Smooth muscle cell (in vitro differentiated cells): ENCODE measurements around the gene TMOD2. TPM values are rescaled to one million over a fixed set of nuclear protein-coding genes. Genes with fewer than 3 reads are reported as not detected.

Experiments used
- DNase-seq: peaks from one replicate; lab custom pipeline; 2025; ENCODE audit not compliant: unreplicated experiment; lab: John Stamatoyannopoulos, UW
- H2AFZ ChIP-seq: fragments of 200-600 bp; sonication (generic); 2 replicates; pipeline ENCODE4 v1.6.0; 2016; ENCODE audit warnings: antibody characterized with exemption, low read depth, mild to moderate bottlenecking
- H3F3A ChIP-seq: fragments of 200-600 bp; sonication (generic); 2 replicates; pipeline ENCODE4 v1.6.0; 2017; ENCODE audit warnings: antibody characterized with exemption, low read depth
- H3K27ac ChIP-seq: fragments of 200-600 bp; sonication (generic); 2 replicates; pipeline ENCODE4 v1.5.1; 2016; ENCODE audit warnings: low read depth, mild to moderate bottlenecking
- H3K27me3 ChIP-seq: fragments of 200-600 bp; sonication (generic); 2 replicates; pipeline ENCODE4 v1.6.1; 2016; ENCODE audit warnings: low read depth, mild to moderate bottlenecking
- H3K36me3 ChIP-seq: fragments of 200-600 bp; sonication (generic); 2 replicates; pipeline ENCODE4 v1.5.1; 2016; ENCODE audit warnings: low read depth
- H3K4me1 ChIP-seq: fragments of 200-600 bp; sonication (generic); 2 replicates; pipeline ENCODE4 v1.5.1; 2016; ENCODE audit warnings: low read depth
- H3K4me2 ChIP-seq: fragments of 200-600 bp; sonication (generic); 2 replicates; pipeline ENCODE4 v1.6.0; 2016; ENCODE audit warnings: mild to moderate bottlenecking
- H3K4me3 ChIP-seq: fragments of 200-600 bp; sonication (generic); 2 replicates; pipeline ENCODE4 v1.5.1; 2016; ENCODE audit warnings: mild to moderate bottlenecking
- H3K79me2 ChIP-seq: fragments of 200-600 bp; sonication (generic); 2 replicates; pipeline ENCODE4 v1.6.0; 2016; ENCODE audit warnings: low read depth, mild to moderate bottlenecking
- H3K9ac ChIP-seq: fragments of 200-600 bp; sonication (generic); 2 replicates; pipeline ENCODE4 v1.6.0; 2016; ENCODE audit warnings: low read depth
- H3K9me3 ChIP-seq: fragments of 200-600 bp; sonication (generic); replicated peaks from 2 replicates; pipeline ENCODE4 v1.5.1; 2016; ENCODE audit warnings: low read depth
- H4K20me1 ChIP-seq: fragments of 200-600 bp; sonication (generic); 2 replicates; pipeline ENCODE4 v1.6.0; 2016; ENCODE audit warnings: low read depth
- WGBS: methylation state at CpG from one replicate; pipeline ENCODE4 v1.1.7; 2016; ENCODE audit warnings: low lambda C conversion rate; 5-methylcytosine and 5-hydroxymethylcytosine counted together
- polyA plus RNA-seq: library from polyadenylated mRNA; unstranded; fragments of >200 nt; fragmentation: Nextera tagmentation; extraction: Ambion mirVana; gene quantifications from 2 replicates; pipeline ENCODE4 v1.2.1, GENCODE V29; 2016
- total RNA-seq: library from RNA; depleted of rRNA; stranded (reverse); fragments of >200 nt; gene quantifications from 2 replicates; pipeline ENCODE4 v1.2.3, GENCODE V29; 2014
- TF ChIP-seq, protein P1 (sequence below): fragments of 200-600 bp; sonication (generic); IDR thresholded peaks from 2 replicates; pipeline ENCODE4 v1.5.1; 2017; ENCODE audit warnings: borderline replicate concordance, mild to moderate bottlenecking, antibody characterized with exemption; ENCODE audit not compliant: insufficient read depth, poor library complexity, severe bottlenecking

TMOD2 gene
- total and polyA plus RNA-seq, 2 experiments from 2014 or later, result 1.5 to 4.2 TPM

DNA sequence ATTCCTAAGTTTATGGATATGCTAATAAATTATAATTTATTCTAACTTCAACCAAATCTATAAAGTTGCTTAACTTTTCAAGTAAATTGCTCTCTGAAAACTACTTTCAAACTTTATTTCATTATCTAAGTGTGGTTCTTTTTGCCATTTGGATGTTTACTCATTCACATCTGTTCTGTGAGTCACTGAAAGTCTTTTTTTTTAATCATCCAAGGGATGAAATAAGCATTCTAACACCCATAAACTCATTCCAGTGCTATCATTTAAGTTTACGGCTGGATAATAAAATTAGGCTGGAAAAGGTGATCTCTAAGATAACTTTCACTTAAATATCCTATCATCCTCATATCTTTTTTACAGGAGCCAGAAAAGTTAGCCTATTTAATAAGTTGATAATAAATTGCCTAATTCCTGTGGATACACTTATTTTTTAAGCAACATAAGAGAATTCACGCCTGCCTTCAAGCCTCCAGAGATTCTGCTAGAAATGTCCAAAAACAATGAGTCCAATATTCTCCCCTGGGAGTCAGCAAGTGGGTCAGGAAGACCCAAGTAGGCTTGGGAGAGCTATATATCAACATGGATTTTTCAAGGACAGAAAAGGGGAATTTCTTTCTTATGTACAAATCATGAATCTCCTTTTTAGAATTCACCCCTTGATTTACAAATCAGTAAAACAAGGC lies 44.3 kb upstream of the TMOD2 start:
- Histone ChIP-seq H3F3A (peaks cover 17% of the 10 kb centered on the region), H3K36me3 (no peaks in the 10 kb centered on the region), H3K27ac (peak overlapping the region; percentile 86), H3K27me3 (no peaks in the 10 kb centered on the region), H3K4me2 (peak overlapping the region; percentile 77), H3K9ac (no peak overlapping the region), H3K4me3 (no peak overlapping the region), H3K79me2 (no peaks in the 10 kb centered on the region), H3K4me1 (no peaks in the 10 kb centered on the region), H4K20me1 (no peaks in the 10 kb centered on the region), H3K9me3 (no peaks in the 10 kb centered on the region), H2AFZ (no peak overlapping the region)
- TF ChIP-seq, protein P1, sequence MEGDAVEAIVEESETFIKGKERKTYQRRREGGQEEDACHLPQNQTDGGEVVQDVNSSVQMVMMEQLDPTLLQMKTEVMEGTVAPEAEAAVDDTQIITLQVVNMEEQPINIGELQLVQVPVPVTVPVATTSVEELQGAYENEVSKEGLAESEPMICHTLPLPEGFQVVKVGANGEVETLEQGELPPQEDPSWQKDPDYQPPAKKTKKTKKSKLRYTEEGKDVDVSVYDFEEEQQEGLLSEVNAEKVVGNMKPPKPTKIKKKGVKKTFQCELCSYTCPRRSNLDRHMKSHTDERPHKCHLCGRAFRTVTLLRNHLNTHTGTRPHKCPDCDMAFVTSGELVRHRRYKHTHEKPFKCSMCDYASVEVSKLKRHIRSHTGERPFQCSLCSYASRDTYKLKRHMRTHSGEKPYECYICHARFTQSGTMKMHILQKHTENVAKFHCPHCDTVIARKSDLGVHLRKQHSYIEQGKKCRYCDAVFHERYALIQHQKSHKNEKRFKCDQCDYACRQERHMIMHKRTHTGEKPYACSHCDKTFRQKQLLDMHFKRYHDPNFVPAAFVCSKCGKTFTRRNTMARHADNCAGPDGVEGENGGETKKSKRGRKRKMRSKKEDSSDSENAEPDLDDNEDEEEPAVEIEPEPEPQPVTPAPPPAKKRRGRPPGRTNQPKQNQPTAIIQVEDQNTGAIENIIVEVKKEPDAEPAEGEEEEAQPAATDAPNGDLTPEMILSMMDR, result no peak
- WGBS, result 29% methylated on average over 2 of the region's 2 CpGs
- DNase-seq, result no peak

DNA sequence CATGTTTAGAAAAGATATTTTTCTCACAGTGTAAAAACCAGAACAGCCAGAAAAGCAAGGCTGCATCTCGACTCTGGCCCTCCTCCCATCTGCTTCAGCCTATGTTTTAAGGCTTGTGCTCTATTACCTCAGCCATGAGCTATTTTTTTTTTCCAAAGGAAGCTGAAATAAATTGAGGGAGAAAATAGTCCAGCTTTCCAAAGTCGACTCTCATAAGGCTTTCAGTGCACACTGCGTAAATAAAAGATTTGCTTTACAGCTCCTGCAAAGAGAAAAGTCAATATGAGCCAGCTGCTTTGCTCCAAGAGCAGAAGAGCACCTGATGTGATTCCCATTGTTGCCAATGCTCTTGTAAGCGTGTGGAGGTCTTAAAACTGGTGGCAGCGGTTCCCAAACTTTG lies 43.4 kb upstream of the TMOD2 start:
- TF ChIP-seq, protein P1, result no peak
- Histone ChIP-seq H2AFZ (no peak overlapping the region), H3K27ac (peak overlapping the region; percentile 86), H3K9me3 (no peaks in the 10 kb centered on the region), H3K4me2 (peak overlapping the region; percentile 77), H4K20me1 (no peaks in the 10 kb centered on the region), H3K79me2 (no peaks in the 10 kb centered on the region), H3K27me3 (no peaks in the 10 kb centered on the region), H3K9ac (no peak overlapping the region), H3K4me3 (no peak overlapping the region), H3F3A (peaks cover 17% of the 10 kb centered on the region), H3K4me1 (no peaks in the 10 kb centered on the region), H3K36me3 (no peaks in the 10 kb centered on the region)
- 41% methylated on average over 5 of the region's 5 CpGs for WGBS
- DNase-seq, result no peak

DNA sequence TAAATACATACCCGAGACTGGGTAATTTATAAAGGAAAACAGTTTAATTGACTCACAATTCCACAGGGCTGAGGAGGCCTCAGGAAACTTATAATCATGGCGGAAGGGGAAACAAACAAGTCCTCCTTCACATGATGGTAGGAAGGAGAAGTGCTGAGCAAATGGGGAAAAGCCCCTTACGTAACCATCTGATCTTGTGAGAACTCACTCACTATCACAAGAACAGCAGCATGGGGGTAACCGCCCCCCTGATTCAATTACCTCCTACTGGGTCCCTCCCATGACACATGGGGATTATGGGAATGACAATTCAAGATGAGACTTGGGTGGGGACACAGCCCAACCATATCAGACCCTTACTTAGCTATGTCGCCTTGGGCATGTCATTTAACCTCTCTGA lies 42.4 kb upstream of the TMOD2 start:
- Histone ChIP-seq H3K9ac (no peak overlapping the region), H3F3A (peaks cover 17% of the 10 kb centered on the region), H4K20me1 (no peaks in the 10 kb centered on the region), H3K36me3 (no peaks in the 10 kb centered on the region), H3K79me2 (no peaks in the 10 kb centered on the region), H3K27ac (no peak overlapping the region), H3K27me3 (no peaks in the 10 kb centered on the region), H3K4me3 (no peak overlapping the region), H3K4me1 (no peaks in the 10 kb centered on the region), H3K4me2 (no peak overlapping the region), H2AFZ (no peak overlapping the region), H3K9me3 (no peaks in the 10 kb centered on the region)
- TF ChIP-seq, protein P1, result no peak
- 98% methylated on average over 5 of the region's 5 CpGs for WGBS
- DNase-seq, result no peak

DNA sequence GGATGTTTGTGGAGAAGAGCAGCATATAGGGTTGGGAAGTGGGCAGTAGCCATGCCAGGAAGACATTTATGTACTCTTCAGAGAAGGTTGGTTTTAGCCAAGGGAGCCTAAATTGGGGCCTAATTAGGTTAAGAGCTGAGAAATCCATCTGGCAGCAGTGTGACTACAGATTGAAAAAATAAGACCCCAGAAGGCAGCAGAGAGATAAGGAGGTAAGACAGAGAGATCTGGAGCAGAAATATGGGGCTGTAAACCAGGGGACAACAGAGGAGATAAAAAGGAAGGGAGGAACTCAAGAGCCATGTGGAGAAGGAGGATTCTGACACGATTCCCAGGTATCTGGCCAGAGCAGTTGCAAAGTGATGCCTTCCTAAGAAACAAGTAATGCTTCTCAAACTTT lies 37.2 kb upstream of the TMOD2 start:
- 61% methylated on average over 1 of the region's 1 CpG for WGBS
- Histone ChIP-seq H3K36me3 (no peaks in the 10 kb centered on the region), H3F3A (peaks cover 1% of the 10 kb centered on the region), H3K9ac (no peak overlapping the region), H4K20me1 (no peaks in the 10 kb centered on the region), H3K27me3 (no peaks in the 10 kb centered on the region), H3K27ac (no peak overlapping the region), H3K4me2 (no peak overlapping the region), H3K79me2 (no peaks in the 10 kb centered on the region), H2AFZ (no peak overlapping the region), H3K9me3 (no peaks in the 10 kb centered on the region), H3K4me3 (no peak overlapping the region), H3K4me1 (no peaks in the 10 kb centered on the region)
- TF ChIP-seq, protein P1, result no peak
- no peak for DNase-seq
